WTC11 (cell line): ENCODE results near the gene TTC8. TPM values are rescaled to one million over a fixed set of nuclear protein-coding genes. Genes with fewer than 3 reads are reported as not detected.

Source experiments
- ATAC-seq: fragments of 200-7000 bp; cut with Tn5 transposase; 2 replicates; pipeline ENCODE4 v1.10.0; 2021; ENCODE audit warnings: mild to moderate bottlenecking, moderate library complexity
- CTCF ChIA-PET: fragments of 300-600 bp; sonication (Branson Sonifier 250); formaldehyde crosslinking; loops from one replicate; lab custom pipeline; 2021; ENCODE audit warnings: antibody characterized with exemption; lab: Charles Lee
- POLR2A ChIA-PET: fragments of 350-600 bp; sonication (Branson Sonifier 250); formaldehyde crosslinking; loops from one replicate; lab custom pipeline; 2021; ENCODE audit warnings: antibody characterized with exemption; lab: Charles Lee
- DNase-seq: peaks from one replicate; pipeline ENCODE4 v3.0.0; 2021; ENCODE audit warnings: low spot score
- H3K27ac Mint-ChIP-seq: 2 replicates; pipeline ENCODE4 v1.8.0; 2021; ENCODE audit warnings: mixed read lengths
- H3K27me3 Mint-ChIP-seq: 2 replicates; pipeline ENCODE4 v1.8.0; 2021; ENCODE audit warnings: low read depth, mild to moderate bottlenecking, moderate library complexity, mixed read lengths
- H3K36me3 Mint-ChIP-seq: 2 replicates; pipeline ENCODE4 v1.8.0; 2021; ENCODE audit warnings: mixed read lengths
- H3K4me1 Mint-ChIP-seq: 2 replicates; pipeline ENCODE4 v1.8.0; 2022; ENCODE audit warnings: mixed read lengths
- H3K4me3 Mint-ChIP-seq: 2 replicates; pipeline ENCODE4 v1.8.0; 2021; ENCODE audit warnings: mild to moderate bottlenecking, moderate library complexity, mixed read lengths
- H3K9me3 Mint-ChIP-seq: 2 replicates; pipeline ENCODE4 v1.8.0; 2021; ENCODE audit warnings: mixed read lengths
- ARID4B ChIP-seq: sonication (generic); formaldehyde crosslinking; IDR thresholded peaks from 2 replicates; pipeline ENCODE4 v1.8.0; 2023; ENCODE audit warnings: missing genetic modification reagents, mild to moderate bottlenecking, borderline replicate concordance
- ATF1 ChIP-seq: sonication (generic); formaldehyde crosslinking; IDR thresholded peaks from 2 replicates; pipeline ENCODE4 v1.8.1; 2023; ENCODE audit warnings: mild to moderate bottlenecking, moderate library complexity, missing genetic modification reagents
- ATF6 ChIP-seq: sonication (generic); formaldehyde crosslinking; IDR thresholded peaks from 2 replicates; pipeline ENCODE4 v1.8.1; 2023; ENCODE audit warnings: mild to moderate bottlenecking, missing genetic modification reagents
- CREM ChIP-seq: sonication (generic); formaldehyde crosslinking; IDR thresholded peaks from 2 replicates; pipeline ENCODE4 v1.8.1; 2022; ENCODE audit warnings: mild to moderate bottlenecking, missing genetic modification reagents, moderate library complexity
- ESRRA ChIP-seq: sonication (generic); formaldehyde crosslinking; IDR thresholded peaks from 2 replicates; pipeline ENCODE4 v1.8.1; 2022; ENCODE audit warnings: mild to moderate bottlenecking, missing genetic modification reagents, borderline replicate concordance
- GABPB1 ChIP-seq: sonication (generic); formaldehyde crosslinking; IDR thresholded peaks from 2 replicates; pipeline ENCODE4 v1.8.1; 2023; ENCODE audit warnings: mild to moderate bottlenecking, missing genetic modification reagents
- IRF1 ChIP-seq: sonication (generic); formaldehyde crosslinking; IDR thresholded peaks from 2 replicates; pipeline ENCODE4 v1.8.0; 2023; ENCODE audit warnings: missing genetic modification reagents
- JAZF1 ChIP-seq: fragments of 250-450 bp; sonication (Bioruptor Pico); IDR thresholded peaks from 2 replicates; pipeline ENCODE4 v1.9.0; 2021; ENCODE audit warnings: moderate library complexity, mild to moderate bottlenecking, inconsistent platforms
- MAX ChIP-seq: sonication (generic); formaldehyde crosslinking; IDR thresholded peaks from 2 replicates; pipeline ENCODE4 v1.8.0; 2022; ENCODE audit warnings: mild to moderate bottlenecking, missing genetic modification reagents
- MXD4 ChIP-seq: fragments of 250-450 bp; sonication (Bioruptor Pico); IDR thresholded peaks from 2 replicates; pipeline ENCODE4 v1.8.0; 2021; ENCODE audit warnings: mild to moderate bottlenecking, moderate library complexity, borderline replicate concordance
- MYBL2 ChIP-seq: sonication (generic); formaldehyde crosslinking; IDR thresholded peaks from 2 replicates; pipeline ENCODE4 v1.8.1; 2023; ENCODE audit warnings: mild to moderate bottlenecking, moderate library complexity, missing genetic modification reagents
- OVOL2 ChIP-seq: fragments of 250-450 bp; sonication (Bioruptor Pico); IDR thresholded peaks from 2 replicates; pipeline ENCODE4 v1.9.0; 2021; ENCODE audit warnings: mild to moderate bottlenecking, borderline replicate concordance
- PRDM15 ChIP-seq: sonication (generic); formaldehyde crosslinking; IDR thresholded peaks from 2 replicates; pipeline ENCODE4 v1.8.0; 2022; ENCODE audit warnings: missing genetic modification reagents
- SMAD4 ChIP-seq: sonication (generic); formaldehyde crosslinking; IDR thresholded peaks from 2 replicates; pipeline ENCODE4 v1.8.0; 2022; ENCODE audit warnings: mild to moderate bottlenecking, missing genetic modification reagents
- SP1 ChIP-seq: sonication (generic); formaldehyde crosslinking; conservative IDR thresholded peaks from 2 replicates; pipeline ENCODE4 v1.8.1; 2022; ENCODE audit warnings: missing genetic modification reagents
- TCF7 ChIP-seq: sonication (generic); formaldehyde crosslinking; IDR thresholded peaks from 2 replicates; pipeline ENCODE4 v1.8.0; 2022; ENCODE audit warnings: mild to moderate bottlenecking, low read depth, missing genetic modification reagents, moderate library complexity
- USF2 ChIP-seq: sonication (generic); formaldehyde crosslinking; IDR thresholded peaks from 2 replicates; pipeline ENCODE4 v1.8.1; 2023; ENCODE audit warnings: mild to moderate bottlenecking, missing genetic modification reagents, moderate library complexity
- ZNF416 ChIP-seq: fragments of 250-450 bp; sonication (Bioruptor Pico); IDR thresholded peaks from 2 replicates; pipeline ENCODE4 v1.9.0; 2021; ENCODE audit warnings: mild to moderate bottlenecking, inconsistent platforms
- ZNF671 ChIP-seq: fragments of 250-450 bp; sonication (Bioruptor Pico); IDR thresholded peaks from 2 replicates; pipeline ENCODE4 v1.8.0; 2021; ENCODE audit warnings: mild to moderate bottlenecking
- total RNA-seq: library from RNA; stranded (reverse); gene quantifications from 3 replicates; pipeline ENCODE4 v1.2.3, GENCODE V29; 2021

Gene TTC8
- total RNA-seq, 1 experiment from 2014 or later = 13.8 TPM

GRCh38 chr14:88804477-88804876 is 20.0 kb upstream of the TTC8 start (continued):
- no peak for TF ChIP-seq ARID4B (CRISPR knock-in tag)
- no peak for TF ChIP-seq ATF1 (CRISPR knock-in tag)
- TF ChIP-seq MAX (CRISPR knock-in tag) = no peak
- no peak for TF ChIP-seq MXD4 (CRISPR knock-in tag)
- no peak for TF ChIP-seq ATF6 (CRISPR knock-in tag)
- TF ChIP-seq IRF1 (CRISPR knock-in tag) = no peak
- TF ChIP-seq GABPB1 (CRISPR knock-in tag) = no peak
- no peak for TF ChIP-seq ESRRA (CRISPR knock-in tag)
- TF ChIP-seq, all 79 proteins: peak for 0

- CTCF ChIA-PET = no interaction called here
- no peak overlapping the region for H3K4me3 Mint-ChIP-seq
- DNase-seq (no peak), ATAC-seq (no peak)
- H3K9me3 Mint-ChIP-seq = peaks cover 41% of the 10 kb centered on the region
- H3K27ac Mint-ChIP-seq = no peak overlapping the region
- H3K27me3 Mint-ChIP-seq = peaks cover 9% of the 10 kb centered on the region
- POLR2A ChIA-PET = no interaction called here
- H3K4me1 Mint-ChIP-seq = no peaks in the 10 kb centered on the region
- H3K36me3 Mint-ChIP-seq = peaks cover 7% of the 10 kb centered on the region
- peak; percentile 86; the same call in 1 of the 2 replicates for TF ChIP-seq ZNF416
- no peak for TF ChIP-seq USF2
- no peak for TF ChIP-seq MYBL2 (CRISPR knock-in tag)
- no peak for TF ChIP-seq SP1
- TF ChIP-seq CREM = no peak
- TF ChIP-seq SMAD4 = no peak
Measured at GRCh38 chr14:88808359-88808758, 16.1 kb upstream of the TTC8 start.

- no peaks in the 10 kb centered on the region for H3K4me1 Mint-ChIP-seq
- no peaks in the 10 kb centered on the region for H3K36me3 Mint-ChIP-seq
- no peak overlapping the region for H3K27ac Mint-ChIP-seq
- ATAC-seq = no peak
- ChIA-PET CTCF (no interaction called here), POLR2A (interaction anchor here (1.3 kb wide), 1 partner anchor 8 kb away, joined by 3 read pairs; the partner anchor contains the start of gene TTC8)
- DNase-seq = no peak
- H3K4me3 Mint-ChIP-seq = no peak overlapping the region
- peaks cover 7% of the 10 kb centered on the region for H3K27me3 Mint-ChIP-seq
- H3K9me3 Mint-ChIP-seq = no peaks in the 10 kb centered on the region
- TF ChIP-seq TCF7 (no peak), OVOL2 (CRISPR knock-in tag) (no peak), CREM (no peak), JAZF1 (no peak), ZNF671 (no peak), PRDM15 (CRISPR knock-in tag) (no peak)
Measured at GRCh38 chr14:88815980-88816379, 8.5 kb upstream of the TTC8 start.
